C4-2B (cell line): ENCODE results near the gene PLPPR2.

Source experiments
- H3K27ac ChIP-seq: fragments of 450-650 bp; 2 replicates; pipeline ENCODE4 v1.5.1; 2017
- CTCF ChIP-seq: fragments of 450-650 bp; conservative IDR thresholded peaks from 2 replicates; pipeline ENCODE4 v1.5.1; 2017; ENCODE audit warnings: mild to moderate bottlenecking
- ZFX ChIP-seq: fragments of 450-650 bp; IDR thresholded peaks from 2 replicates; pipeline ENCODE4 v1.6.1; 2017

PLPPR2 gene

GRCh38 chr19:11382898-11383705 lies 27.9 kb downstream of the PLPPR2 start:
- peak overlapping the region; percentile 69 for H3K27ac ChIP-seq

GRCh38 chr19:11383706-11384048 lies 28.4 kb downstream of the PLPPR2 start:
- peak overlapping the region; percentile 69 for H3K27ac ChIP-seq
- TF ChIP-seq CTCF = no peak
- no peak for TF ChIP-seq ZFX

More at GRCh38 chr19:11382898-11383705, 27.9 kb downstream of the PLPPR2 start:
- no peak for TF ChIP-seq CTCF
- no peak for TF ChIP-seq ZFX

- TF ChIP-seq ZFX (no peak), CTCF (no peak)
- no peak overlapping the region for H3K27ac ChIP-seq
Measured at GRCh38 chr19:11384778-11385129, 29.5 kb downstream of the PLPPR2 start.

- H3K27ac ChIP-seq = no peak overlapping the region
- TF ChIP-seq ZFX (no peak), CTCF (no peak)
Measured at GRCh38 chr19:11387162-11388034, 32.2 kb downstream of the PLPPR2 start.

- no peak overlapping the region for H3K27ac ChIP-seq
- TF ChIP-seq CTCF (no peak), ZFX (no peak)
Measured at GRCh38 chr19:11390359-11390758, 35.1 kb downstream of the PLPPR2 start.

- TF ChIP-seq ZFX = no peak
- TF ChIP-seq CTCF = no peak
Measured at GRCh38 chr19:11390933-11391680, 35.9 kb downstream of the PLPPR2 start.

More at GRCh38 chr19:11390933-11391680, 35.9 kb downstream of the PLPPR2 start:
- no peak overlapping the region for H3K27ac ChIP-seq
